PC-9 (cell line): ENCODE data around the gene VSTM2L. TPM values are rescaled to one million over a fixed set of nuclear protein-coding genes. Genes with fewer than 3 reads are reported as not detected.

Experiments
- BruUV-seq: library from RNA; stranded (reverse); fragments of 400-500 nt; replicated peaks from 2 replicates; lab custom pipeline; 2021; lab: Mats Ljungman, UMichigan
- CTCF ChIA-PET: fragments of 300-600 bp; sonication (Branson Sonifier 250); formaldehyde crosslinking; loops from one replicate; lab custom pipeline; 2022; ENCODE audit warnings: antibody characterized with exemption; lab: Charles Lee
- POLR2A ChIA-PET: fragments of 300-600 bp; sonication (Branson Sonifier 250); formaldehyde crosslinking; loops from one replicate; lab custom pipeline; 2022; ENCODE audit warnings: antibody characterized with exemption; ENCODE audit not compliant: unreplicated experiment; lab: Charles Lee
- DNase-seq, 2 experiments: peaks; one replicate each; pipeline versions ENCODE4 v3.0.0 to v3.0.0-alpha.2; 2015 to 2022; ENCODE audit warnings: mixed read lengths in 1 of 2
- H2AFZ ChIP-seq: fragments of 200-600 bp; sonication (generic); 2 replicates; pipeline ENCODE4 v1.8.1; 2017; ENCODE audit warnings: antibody characterized with exemption
- H3F3A ChIP-seq: fragments of 200-600 bp; sonication (generic); 2 replicates; pipeline ENCODE4 v1.8.1; 2017; ENCODE audit warnings: antibody characterized with exemption, mild to moderate bottlenecking, low read depth; ENCODE audit not compliant: insufficient read depth
- H3K27ac ChIP-seq: fragments of 200-600 bp; sonication (generic); 2 replicates; pipeline ENCODE4 v1.6.1; 2016; ENCODE audit warnings: mixed run types
- H3K27me3 ChIP-seq: fragments of 200-600 bp; sonication (generic); 2 replicates; pipeline ENCODE4 v1.6.1; 2016; ENCODE audit warnings: low read depth, mixed run types; ENCODE audit not compliant: insufficient read depth
- H3K36me3 ChIP-seq: fragments of 200-600 bp; sonication (generic); 2 replicates; pipeline ENCODE4 v1.6.1; 2016; ENCODE audit warnings: low read depth, mixed run types
- H3K4me1 ChIP-seq: fragments of 200-600 bp; sonication (generic); replicated peaks from 2 replicates; pipeline ENCODE4 v1.6.1; 2016; ENCODE audit warnings: mixed run types; ENCODE audit not compliant: insufficient read depth
- H3K4me2 ChIP-seq: fragments of 200-600 bp; sonication (generic); 2 replicates; pipeline ENCODE4 v1.6.1; 2017; ENCODE audit warnings: mixed run types
- H3K4me3 ChIP-seq: fragments of 200-600 bp; sonication (generic); 2 replicates; pipeline ENCODE4 v1.6.1; 2016; ENCODE audit warnings: mixed run types
- H3K79me2 ChIP-seq: fragments of 200-600 bp; sonication (generic); 2 replicates; pipeline ENCODE4 v1.6.1; 2017; ENCODE audit warnings: low read depth, mixed run types
- H3K9me2 ChIP-seq: fragments of 200-600 bp; sonication (generic); 2 replicates; pipeline ENCODE4 v1.8.1; 2017; ENCODE audit warnings: mild to moderate bottlenecking; ENCODE audit not compliant: insufficient read depth
- H3K9me3 ChIP-seq: fragments of 200-600 bp; sonication (generic); 2 replicates; pipeline ENCODE4 v1.8.1; 2016; ENCODE audit warnings: low read depth; ENCODE audit not compliant: insufficient read depth
- H4K20me1 ChIP-seq: fragments of 200-600 bp; sonication (generic); 2 replicates; pipeline ENCODE4 v1.8.1; 2017; ENCODE audit not compliant: insufficient read depth
- EZH2 ChIP-seq: fragments of 200-600 bp; sonication (generic); IDR thresholded peaks from 2 replicates; pipeline ENCODE4 v1.8.0; 2017; ENCODE audit warnings: antibody characterized with exemption, low read depth
- intact Hi-C: fragments of 100-400 bp; cut with micrococcal nuclease; formaldehyde crosslinking; loops from one replicate; pipeline ENCODE4 v1.10.0; 2022; ENCODE audit not compliant: unreplicated experiment
- total RNA-seq: library from RNA; stranded (reverse); gene quantifications from 2 replicates; pipeline ENCODE4 v1.2.3, GENCODE V29; 2021
- TF ChIP-seq, protein P1 (sequence below): fragments of 200-600 bp; sonication (generic); conservative IDR thresholded peaks from 2 replicates; pipeline ENCODE4 v1.6.1; 2017; ENCODE audit warnings: mixed run types, antibody characterized with exemption, mild to moderate bottlenecking, moderate library complexity

Gene VSTM2L
- total RNA-seq, 1 experiment from 2014 or later, result 1.4 TPM

- Histone ChIP-seq H3K4me2 (no peak overlapping the region), H3K27me3 (no peaks in the 10 kb centered on the region), H3K9me3 (no peaks in the 10 kb centered on the region), H3K4me1 (peaks cover 15% of the 10 kb centered on the region), H2AFZ (no peak overlapping the region), H4K20me1 (no peaks in the 10 kb centered on the region; the same call in 1 of the 2 replicates), H3F3A (no peaks in the 10 kb centered on the region), H3K27ac (no peak overlapping the region), H3K36me3 (no peaks in the 10 kb centered on the region), H3K4me3 (no peak overlapping the region), H3K79me2 (no peaks in the 10 kb centered on the region), H3K9me2 (no peaks in the 10 kb centered on the region)
- no peak for TF ChIP-seq EZH2
- TF ChIP-seq, protein P1, sequence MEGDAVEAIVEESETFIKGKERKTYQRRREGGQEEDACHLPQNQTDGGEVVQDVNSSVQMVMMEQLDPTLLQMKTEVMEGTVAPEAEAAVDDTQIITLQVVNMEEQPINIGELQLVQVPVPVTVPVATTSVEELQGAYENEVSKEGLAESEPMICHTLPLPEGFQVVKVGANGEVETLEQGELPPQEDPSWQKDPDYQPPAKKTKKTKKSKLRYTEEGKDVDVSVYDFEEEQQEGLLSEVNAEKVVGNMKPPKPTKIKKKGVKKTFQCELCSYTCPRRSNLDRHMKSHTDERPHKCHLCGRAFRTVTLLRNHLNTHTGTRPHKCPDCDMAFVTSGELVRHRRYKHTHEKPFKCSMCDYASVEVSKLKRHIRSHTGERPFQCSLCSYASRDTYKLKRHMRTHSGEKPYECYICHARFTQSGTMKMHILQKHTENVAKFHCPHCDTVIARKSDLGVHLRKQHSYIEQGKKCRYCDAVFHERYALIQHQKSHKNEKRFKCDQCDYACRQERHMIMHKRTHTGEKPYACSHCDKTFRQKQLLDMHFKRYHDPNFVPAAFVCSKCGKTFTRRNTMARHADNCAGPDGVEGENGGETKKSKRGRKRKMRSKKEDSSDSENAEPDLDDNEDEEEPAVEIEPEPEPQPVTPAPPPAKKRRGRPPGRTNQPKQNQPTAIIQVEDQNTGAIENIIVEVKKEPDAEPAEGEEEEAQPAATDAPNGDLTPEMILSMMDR, result no peak
- intact Hi-C loops, result no loop called here
- DNase-seq, result no peak
- POLR2A ChIA-PET, result no interaction called here
- BruUV-seq, result no TSS peak
- CTCF ChIA-PET, result interaction anchor here (0.6 kb wide), 1 partner anchor 243 kb away, joined by 3 read pairs; no protein-coding TSS in a partner anchor
Measured at GRCh38 chr20:37986044-37986858, 83.3 kb downstream of the VSTM2L start.

DNA sequence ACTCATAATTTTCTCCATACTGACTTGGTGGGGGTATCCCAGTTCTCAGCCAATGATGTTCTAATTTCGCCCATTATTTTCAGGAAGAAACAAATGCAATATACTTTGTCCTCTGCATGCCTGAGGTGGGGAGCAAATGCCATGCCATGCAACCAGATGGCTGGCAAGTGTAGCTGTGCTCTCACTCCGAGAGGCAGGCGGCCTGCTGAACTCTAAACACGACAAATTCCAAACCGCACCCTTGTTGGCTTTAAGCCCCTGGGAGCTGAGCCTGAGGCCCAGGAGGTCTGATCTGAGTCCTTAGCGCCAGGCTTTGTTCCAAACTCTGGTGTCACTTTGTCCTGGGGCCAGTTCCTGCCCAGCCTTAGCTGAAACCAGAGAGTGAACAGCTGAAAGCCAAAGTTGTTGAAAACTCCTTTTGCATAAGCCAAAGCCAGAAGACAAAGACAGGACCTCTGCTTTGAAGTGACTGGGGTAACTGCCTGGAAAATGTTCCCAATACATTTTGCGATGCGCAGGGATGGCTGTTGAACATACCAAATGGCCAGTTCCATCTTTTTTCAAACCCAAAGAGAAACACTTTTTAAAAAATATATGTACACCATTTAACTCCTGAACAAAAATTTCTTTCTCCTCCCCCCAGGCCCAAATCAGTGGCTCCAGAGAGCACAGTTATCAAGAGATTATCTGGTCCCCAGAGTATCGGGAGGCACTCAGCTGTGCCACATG is 84.1 kb downstream of the VSTM2L start:
- ChIA-PET POLR2A (interaction anchor here (0.7 kb wide), 1 partner anchor 275 kb away, joined by 6 read pairs; no protein-coding TSS in a partner anchor), CTCF (interaction anchor here (0.6 kb wide), 1 partner anchor 242 kb away, joined by 3 read pairs; no protein-coding TSS in a partner anchor)
- H3K4me3 ChIP-seq, result no peak overlapping the region
- intact Hi-C loops, result no loop called here
- H3F3A ChIP-seq, result no peaks in the 10 kb centered on the region
- H3K27ac ChIP-seq, result no peak overlapping the region
- peaks cover 16% of the 10 kb centered on the region for H3K4me1 ChIP-seq
- no peaks in the 10 kb centered on the region for H3K79me2 ChIP-seq
- BruUV-seq, result no TSS peak
- no peaks in the 10 kb centered on the region for H3K36me3 ChIP-seq
- no peaks in the 10 kb centered on the region for H4K20me1 ChIP-seq
- no peaks in the 10 kb centered on the region for H3K9me3 ChIP-seq
- H2AFZ ChIP-seq, result no peak overlapping the region
- H3K4me2 ChIP-seq, result no peak overlapping the region
- H3K27me3 ChIP-seq, result no peaks in the 10 kb centered on the region
- no peaks in the 10 kb centered on the region for H3K9me2 ChIP-seq
- TF ChIP-seq, protein P1, result no peak
- no peak for TF ChIP-seq EZH2
- peak; percentile 41 to 79 for DNase-seq

GRCh38 chr20:37987602-37988290 is 84.8 kb downstream of the VSTM2L start:
- Histone ChIP-seq H3K9me3 (no peaks in the 10 kb centered on the region), H2AFZ (no peak overlapping the region), H3K4me2 (no peak overlapping the region), H3K27ac (no peak overlapping the region), H3K79me2 (no peaks in the 10 kb centered on the region), H3K27me3 (no peaks in the 10 kb centered on the region), H3K4me3 (no peak overlapping the region), H3K4me1 (peaks cover 16% of the 10 kb centered on the region), H3F3A (no peaks in the 10 kb centered on the region), H3K36me3 (no peaks in the 10 kb centered on the region), H3K9me2 (no peaks in the 10 kb centered on the region), H4K20me1 (no peaks in the 10 kb centered on the region)
- TF ChIP-seq EZH2, result no peak
- TF ChIP-seq, protein P1, result no peak
- no TSS peak for BruUV-seq
- ChIA-PET POLR2A (interaction anchor here (0.7 kb wide), 1 partner anchor 274 kb away, joined by 6 read pairs; no protein-coding TSS in a partner anchor), CTCF (no interaction called here)
- intact Hi-C loops, result no loop called here
- DNase-seq, result no peak
